PC-9 (cell line): ENCODE results near the gene ELAVL3. TPM values are rescaled to one million over a fixed set of nuclear protein-coding genes. Genes with fewer than 3 reads are reported as not detected.
"Not testable (repeated sequence)": the region's sequence is repeated elsewhere in the genome, so short reads cannot be mapped to it uniquely, and the experiment has no call there.

Source experiments
- BruUV-seq: library from RNA; stranded (reverse); fragments of 400-500 nt; replicated peaks from 2 replicates; lab custom pipeline; 2021; lab: Mats Ljungman, UMichigan
- CTCF ChIA-PET: fragments of 300-600 bp; sonication (Branson Sonifier 250); formaldehyde crosslinking; loops from one replicate; lab custom pipeline; 2022; ENCODE audit warnings: antibody characterized with exemption; lab: Charles Lee
- POLR2A ChIA-PET: fragments of 300-600 bp; sonication (Branson Sonifier 250); formaldehyde crosslinking; loops from one replicate; lab custom pipeline; 2022; ENCODE audit warnings: antibody characterized with exemption; ENCODE audit not compliant: unreplicated experiment; lab: Charles Lee
- DNase-seq, 2 experiments: peaks; one replicate each; pipeline versions ENCODE4 v3.0.0 to v3.0.0-alpha.2; 2015 to 2022; ENCODE audit warnings: mixed read lengths in 1 of 2
- H2AFZ ChIP-seq: fragments of 200-600 bp; sonication (generic); 2 replicates; pipeline ENCODE4 v1.8.1; 2017; ENCODE audit warnings: antibody characterized with exemption
- H3F3A ChIP-seq: fragments of 200-600 bp; sonication (generic); 2 replicates; pipeline ENCODE4 v1.8.1; 2017; ENCODE audit warnings: antibody characterized with exemption, mild to moderate bottlenecking, low read depth; ENCODE audit not compliant: insufficient read depth
- H3K27ac ChIP-seq: fragments of 200-600 bp; sonication (generic); 2 replicates; pipeline ENCODE4 v1.6.1; 2016; ENCODE audit warnings: mixed run types
- H3K27me3 ChIP-seq: fragments of 200-600 bp; sonication (generic); 2 replicates; pipeline ENCODE4 v1.6.1; 2016; ENCODE audit warnings: low read depth, mixed run types; ENCODE audit not compliant: insufficient read depth
- H3K36me3 ChIP-seq: fragments of 200-600 bp; sonication (generic); 2 replicates; pipeline ENCODE4 v1.6.1; 2016; ENCODE audit warnings: low read depth, mixed run types
- H3K4me1 ChIP-seq: fragments of 200-600 bp; sonication (generic); replicated peaks from 2 replicates; pipeline ENCODE4 v1.6.1; 2016; ENCODE audit warnings: mixed run types; ENCODE audit not compliant: insufficient read depth
- H3K4me2 ChIP-seq: fragments of 200-600 bp; sonication (generic); 2 replicates; pipeline ENCODE4 v1.6.1; 2017; ENCODE audit warnings: mixed run types
- H3K4me3 ChIP-seq: fragments of 200-600 bp; sonication (generic); 2 replicates; pipeline ENCODE4 v1.6.1; 2016; ENCODE audit warnings: mixed run types
- H3K79me2 ChIP-seq: fragments of 200-600 bp; sonication (generic); 2 replicates; pipeline ENCODE4 v1.6.1; 2017; ENCODE audit warnings: low read depth, mixed run types
- H3K9me2 ChIP-seq: fragments of 200-600 bp; sonication (generic); 2 replicates; pipeline ENCODE4 v1.8.1; 2017; ENCODE audit warnings: mild to moderate bottlenecking; ENCODE audit not compliant: insufficient read depth
- H3K9me3 ChIP-seq: fragments of 200-600 bp; sonication (generic); 2 replicates; pipeline ENCODE4 v1.8.1; 2016; ENCODE audit warnings: low read depth; ENCODE audit not compliant: insufficient read depth
- H4K20me1 ChIP-seq: fragments of 200-600 bp; sonication (generic); 2 replicates; pipeline ENCODE4 v1.8.1; 2017; ENCODE audit not compliant: insufficient read depth
- CTCF ChIP-seq: fragments of 200-600 bp; sonication (generic); conservative IDR thresholded peaks from 2 replicates; pipeline ENCODE4 v1.6.1; 2017; ENCODE audit warnings: mixed run types, antibody characterized with exemption, mild to moderate bottlenecking, moderate library complexity
- EZH2 ChIP-seq: fragments of 200-600 bp; sonication (generic); IDR thresholded peaks from 2 replicates; pipeline ENCODE4 v1.8.0; 2017; ENCODE audit warnings: antibody characterized with exemption, low read depth
- intact Hi-C: fragments of 100-400 bp; cut with micrococcal nuclease; formaldehyde crosslinking; loops from one replicate; pipeline ENCODE4 v1.10.0; 2022; ENCODE audit not compliant: unreplicated experiment
- total RNA-seq: library from RNA; stranded (reverse); gene quantifications from 2 replicates; pipeline ENCODE4 v1.2.3, GENCODE V29; 2021

Gene ELAVL3
- total RNA-seq, 1 experiment from 2014 or later, result not detected

GRCh38 chr19:11473725-11474124, 7.1 kb downstream of the ELAVL3 start:
- no peaks in the 10 kb centered on the region for H3K9me2 ChIP-seq
- H4K20me1 ChIP-seq, result no peaks in the 10 kb centered on the region
- no peak overlapping the region for H3K4me3 ChIP-seq
- no TSS peak for BruUV-seq
- ChIA-PET CTCF (no interaction called here), POLR2A (no interaction called here)
- H3K4me1 ChIP-seq, result no peaks in the 10 kb centered on the region
- H3F3A ChIP-seq, result peaks cover 13% of the 10 kb centered on the region
- no peaks in the 10 kb centered on the region for H3K27me3 ChIP-seq
- no peaks in the 10 kb centered on the region for H3K9me3 ChIP-seq
- no peaks in the 10 kb centered on the region for H3K36me3 ChIP-seq
- H3K4me2 ChIP-seq, result no peak overlapping the region
- TF ChIP-seq EZH2 (no peak), CTCF (no peak)
- intact Hi-C loops, result no loop called here
- H2AFZ ChIP-seq, result no peak overlapping the region
- no peaks in the 10 kb centered on the region for H3K79me2 ChIP-seq
- DNase-seq, result no peak
- no peak overlapping the region for H3K27ac ChIP-seq

GRCh38 chr19:11468266-11468845, 12.5 kb downstream of the ELAVL3 start:
- H4K20me1 ChIP-seq, intact Hi-C loops: not testable (repeated sequence)

GRCh38 chr19:11465600-11465999, 15.2 kb downstream of the ELAVL3 start:
- peaks cover 26% of the 10 kb centered on the region; the same call in 1 of the 2 replicates for H3F3A ChIP-seq
- CTCF ChIA-PET, result no interaction called here
- TF ChIP-seq EZH2 (no peak), CTCF (no peak)

More at GRCh38 chr19:11468266-11468845, 12.5 kb downstream of the ELAVL3 start:
- H3K4me1 ChIP-seq, H3K9me2 ChIP-seq, BruUV-seq, H3K9me3 ChIP-seq, H3K4me3 ChIP-seq, POLR2A ChIA-PET, H3K36me3 ChIP-seq, H2AFZ ChIP-seq, H3K27me3 ChIP-seq, H3K27ac ChIP-seq, H3K4me2 ChIP-seq, H3K79me2 ChIP-seq, DNase-seq: not testable (repeated sequence)
- CTCF ChIA-PET, result interaction anchor here (0.6 kb wide), 1 partner anchor 63 kb away, joined by 3 read pairs; no protein-coding TSS in a partner anchor
- H3F3A ChIP-seq, result peaks cover 21% of the 10 kb centered on the region; the same call in 1 of the 2 replicates

More at GRCh38 chr19:11465600-11465999, 15.2 kb downstream of the ELAVL3 start:
- DNase-seq, result no peak
- no TSS peak for BruUV-seq
- intact Hi-C loops, result no loop called here
- H3K36me3 ChIP-seq, result no peaks in the 10 kb centered on the region
- no peak overlapping the region for H3K27ac ChIP-seq
- H3K4me3 ChIP-seq, result no peak overlapping the region
- no peaks in the 10 kb centered on the region for H3K9me3 ChIP-seq
- no peak overlapping the region for H3K4me2 ChIP-seq
- H2AFZ ChIP-seq, result no peak overlapping the region
- no peaks in the 10 kb centered on the region for H3K79me2 ChIP-seq
- no peaks in the 10 kb centered on the region for H3K4me1 ChIP-seq
- no peaks in the 10 kb centered on the region for H3K27me3 ChIP-seq
- H4K20me1 ChIP-seq, result no peaks in the 10 kb centered on the region
- no peaks in the 10 kb centered on the region for H3K9me2 ChIP-seq
- POLR2A ChIA-PET, result no interaction called here
